HCEC 1CT (cell line): Measurements from ENCODE around the gene PPP1R9A.
A peak's percentile ranks its signal among the peaks of the same experiment; 100 is the strongest.

Source experiments
- DNase-seq: peaks from one replicate; pipeline ENCODE4 v3.0.0-alpha.2; 2017

The PPP1R9A gene

DNA sequence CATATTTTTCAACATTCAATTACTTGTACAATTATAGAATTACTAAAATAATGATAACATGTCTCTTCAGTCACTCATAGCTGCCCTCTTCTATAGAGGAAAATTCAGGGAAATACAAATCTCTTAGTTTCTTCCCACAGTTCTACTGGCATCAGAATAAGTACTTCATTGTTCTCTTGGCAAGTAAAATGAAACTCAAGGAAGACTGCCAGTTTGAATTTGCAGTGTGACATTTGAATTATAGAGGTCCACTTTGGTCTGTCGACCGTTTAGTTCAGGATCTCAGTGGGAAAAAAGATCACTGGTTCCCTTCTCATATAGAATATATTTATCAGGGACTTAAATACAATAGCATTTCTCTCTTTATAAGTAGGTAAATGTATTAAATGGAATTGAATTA lies 302.4 kb downstream of the PPP1R9A start:
- DNase-seq, result no peak

- no peak for DNase-seq
Measured at GRCh38 chr7:95213148-95213547, 305.8 kb downstream of the PPP1R9A start.

GRCh38 chr7:95213809-95214492 lies 306.6 kb downstream of the PPP1R9A start:
- no peak for DNase-seq

DNA sequence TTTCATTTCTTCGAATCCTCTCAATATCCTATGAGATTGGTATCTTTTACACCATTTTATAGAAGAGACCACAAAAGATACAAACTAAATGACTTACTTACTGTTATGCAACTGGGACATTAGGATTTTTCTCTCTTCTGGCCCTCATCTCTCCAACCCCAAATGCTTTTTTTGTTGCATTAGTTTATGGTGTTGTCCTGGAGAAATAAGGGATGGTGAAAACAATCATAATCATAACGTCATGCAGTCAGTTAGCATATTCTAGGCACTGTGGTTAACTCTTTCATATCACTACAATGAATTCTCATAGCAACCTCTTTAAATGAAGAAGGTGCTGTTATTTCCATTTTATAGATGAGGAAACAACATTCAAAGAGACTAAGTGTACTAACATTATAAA lies 312.3 kb downstream of the PPP1R9A start:
- DNase-seq, result no peak

DNA sequence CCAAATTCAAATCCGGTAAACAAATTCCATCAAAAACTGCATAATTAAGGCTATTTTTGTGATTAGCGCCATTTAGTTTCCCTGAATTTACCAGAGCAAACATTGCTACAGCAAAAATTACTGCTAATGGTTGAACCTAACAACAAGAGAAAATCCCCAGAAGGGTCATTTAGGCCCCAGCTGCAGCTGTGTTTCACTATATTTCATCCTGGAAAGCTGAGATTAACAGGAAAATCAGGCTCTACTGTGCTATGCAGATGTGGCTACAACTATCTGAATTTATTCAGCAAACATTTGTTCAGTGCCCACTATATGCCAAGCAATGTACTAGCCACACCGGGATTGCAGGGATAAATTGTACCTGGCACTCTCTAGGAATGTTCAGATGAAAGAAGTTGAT lies 312.9 kb downstream of the PPP1R9A start:
- DNase-seq, result no peak

DNA sequence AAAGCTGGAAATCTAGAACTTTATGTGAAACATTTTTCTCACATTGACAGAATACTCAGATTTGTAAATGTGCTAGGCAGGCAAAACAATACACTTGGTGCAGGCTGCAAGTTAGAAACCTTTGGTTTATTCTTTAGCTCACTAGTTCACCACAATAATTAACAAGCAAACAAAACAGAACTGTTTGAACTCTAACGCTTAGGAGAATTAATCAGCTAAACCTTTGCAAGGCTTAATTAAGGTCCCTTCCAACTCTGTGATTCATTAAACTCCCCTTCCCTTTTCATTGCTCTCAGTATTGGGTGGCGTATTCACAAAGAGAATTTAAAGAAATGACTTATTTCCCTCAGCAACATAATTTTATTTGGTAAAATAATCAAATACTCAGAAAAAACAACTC lies 317.9 kb downstream of the PPP1R9A start:
- DNase-seq, result no peak

DNA sequence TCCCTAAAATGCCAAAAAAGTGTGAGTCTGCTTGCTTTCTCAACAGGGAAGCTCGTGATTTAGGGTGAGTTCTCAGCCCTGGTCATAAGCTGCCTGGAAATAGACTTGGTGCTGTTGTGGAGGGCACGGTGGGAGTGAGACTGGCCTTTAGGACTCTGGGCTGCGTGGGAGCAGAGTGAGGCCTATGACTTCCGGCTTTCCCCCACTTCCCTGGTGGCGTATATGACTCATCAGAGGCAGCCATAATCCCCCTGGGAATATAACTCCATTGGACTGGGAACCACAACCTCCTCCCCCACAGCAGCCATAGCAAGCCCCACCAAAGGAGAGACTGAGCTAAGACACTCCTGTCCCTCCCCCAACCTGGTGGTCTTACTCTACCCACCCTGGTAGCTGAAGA lies 321.9 kb downstream of the PPP1R9A start:
- no peak for DNase-seq

DNA sequence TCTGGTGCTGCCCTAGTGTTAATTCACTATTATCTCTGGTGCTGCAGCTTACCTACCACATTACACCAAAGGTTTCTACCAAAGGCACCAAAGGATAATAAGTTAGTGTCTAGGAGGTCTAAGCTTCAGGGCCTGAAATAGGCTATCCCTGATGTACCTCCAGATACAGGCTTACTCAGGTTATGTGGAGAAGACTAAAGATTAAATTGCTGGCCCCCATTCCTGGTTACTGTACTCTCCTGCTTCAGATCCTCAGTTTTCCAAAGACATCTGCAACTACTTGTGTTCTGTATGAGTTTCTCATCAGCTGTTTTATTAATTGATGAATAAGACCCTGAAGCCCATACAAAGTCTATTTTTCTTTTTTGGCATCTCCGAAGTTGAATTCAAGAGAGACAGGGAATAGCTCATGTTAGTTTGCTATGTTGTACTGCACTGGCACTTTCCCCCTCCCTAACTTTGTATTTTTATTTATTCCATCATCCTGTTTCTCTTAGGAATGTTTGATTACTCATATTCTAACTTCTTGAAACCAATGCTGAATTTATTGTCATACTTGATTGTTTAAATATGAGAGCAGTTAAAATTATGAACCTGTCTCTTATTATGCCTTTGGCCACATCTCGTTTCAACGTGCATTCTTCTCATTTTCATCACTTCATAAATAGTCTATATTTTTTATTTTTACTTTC lies 331.0 kb downstream of the PPP1R9A start:
- no peak for DNase-seq

DNA sequence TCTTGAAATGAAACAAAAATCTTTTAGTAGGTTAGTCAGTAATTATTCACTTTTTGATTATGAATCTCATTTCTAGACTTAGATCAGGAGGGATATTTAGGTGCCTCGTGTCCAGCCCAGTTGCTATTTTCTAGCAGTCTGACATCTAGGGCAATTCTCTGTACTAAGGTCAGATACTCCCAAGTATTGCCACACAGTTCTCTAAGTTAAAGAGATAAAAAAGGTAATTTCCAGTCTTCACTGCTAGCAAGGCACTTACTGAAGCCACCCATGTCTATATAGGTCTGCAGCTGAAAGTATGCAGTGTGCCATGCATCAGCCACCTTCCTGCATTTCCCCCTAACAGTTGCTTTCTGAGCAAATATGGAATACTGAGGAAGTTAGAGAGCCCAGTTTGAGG lies 333.5 kb downstream of the PPP1R9A start:
- DNase-seq, result no peak

DNA sequence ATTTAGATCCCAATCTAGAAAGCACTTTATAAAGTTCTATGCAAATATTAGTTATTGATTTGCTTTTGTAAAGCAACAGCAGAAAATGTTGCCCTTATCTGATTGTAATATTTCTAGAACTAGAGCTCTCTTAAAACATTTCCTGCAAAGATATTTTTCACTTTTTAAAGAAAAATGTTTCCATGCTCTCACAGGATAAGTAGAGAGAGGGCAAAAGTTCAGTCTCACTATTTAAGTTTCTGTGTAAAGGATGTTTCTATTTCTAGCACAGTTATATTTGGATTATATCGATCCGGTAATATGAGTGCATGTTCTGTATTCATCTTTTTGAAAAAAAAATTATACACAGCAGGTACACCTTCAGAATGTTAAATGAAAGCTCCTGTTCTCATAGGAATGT lies 334.9 kb downstream of the PPP1R9A start:
- DNase-seq, result no peak

DNA sequence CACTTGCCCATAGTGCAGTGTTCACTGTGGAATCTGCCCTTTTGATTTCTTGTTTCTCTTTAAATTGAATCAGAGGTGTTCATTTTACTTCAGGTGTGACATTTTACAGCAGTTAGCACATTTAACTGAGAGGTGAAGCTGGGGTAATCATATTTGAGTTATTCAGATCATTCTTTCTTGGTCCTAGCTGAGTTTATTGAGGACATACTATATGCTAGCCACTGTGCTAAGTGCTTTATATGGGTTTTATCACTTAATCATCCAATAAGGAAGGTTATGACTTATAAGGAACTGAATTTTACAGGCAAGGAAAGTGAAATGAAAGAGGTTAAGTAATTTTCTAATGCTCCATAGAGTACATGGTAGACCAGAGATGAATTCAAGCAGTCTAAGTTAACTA lies 337.2 kb downstream of the PPP1R9A start:
- DNase-seq, result no peak

DNA sequence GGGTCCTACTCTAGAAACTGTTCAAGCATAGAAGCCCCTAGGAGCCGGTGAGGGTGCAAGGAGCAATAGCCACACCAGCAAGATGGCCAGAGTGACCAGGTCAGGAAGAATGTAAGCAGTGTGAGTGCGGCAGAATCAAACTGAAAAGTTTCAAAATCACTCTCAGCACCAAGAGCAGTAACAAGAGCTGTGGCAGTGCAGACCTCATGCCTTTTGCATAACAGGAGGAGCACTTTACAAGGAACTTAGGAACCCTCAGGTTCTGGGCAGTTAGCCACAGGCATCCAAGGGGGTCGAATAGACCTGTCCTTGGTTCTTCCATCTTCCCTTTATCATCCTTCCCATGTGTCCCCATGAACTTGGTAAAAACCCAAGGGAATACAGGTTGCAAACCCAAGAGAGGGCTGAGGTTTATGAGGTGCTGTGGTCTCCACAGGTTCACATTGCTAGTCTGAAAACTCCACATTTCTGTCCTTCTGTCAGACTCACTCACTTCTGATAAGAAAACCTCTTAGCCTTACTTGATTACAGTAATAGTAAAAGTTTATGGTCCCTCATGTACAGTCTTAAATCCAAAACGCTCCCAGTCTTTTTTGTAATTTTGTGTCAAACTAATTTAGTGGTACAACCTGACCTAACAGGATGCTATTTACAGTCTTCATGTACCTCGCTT lies 338.6 kb downstream of the PPP1R9A start:
- DNase-seq, result no peak

DNA sequence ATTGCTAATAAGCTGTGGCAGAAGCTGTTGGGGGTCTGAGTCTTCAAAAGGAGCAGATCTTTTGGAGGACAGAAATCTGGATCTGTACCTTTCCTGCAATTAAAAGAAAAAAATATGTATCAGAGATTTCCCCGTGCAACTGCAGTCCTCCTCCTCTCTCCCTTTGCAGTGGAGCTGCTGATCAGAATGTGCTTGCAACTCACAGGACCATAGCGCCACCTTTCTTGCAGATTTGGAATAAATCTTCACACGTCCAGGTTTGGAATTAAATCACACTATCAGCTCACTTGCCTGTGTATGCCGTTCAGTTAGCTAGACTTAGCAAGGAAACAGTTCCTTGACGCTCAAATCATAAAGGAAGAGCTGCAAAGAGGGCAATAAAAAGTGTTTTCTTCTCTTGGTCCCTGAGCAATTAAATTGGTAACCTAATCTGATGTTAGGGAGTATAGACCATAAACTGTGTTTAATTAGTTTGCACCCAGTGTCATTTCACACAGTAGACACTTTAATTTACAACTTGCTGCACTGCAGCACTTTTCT lies 339.5 kb downstream of the PPP1R9A start:
- DNase-seq, result peak; percentile 50

- DNase-seq, result no peak
Measured at GRCh38 chr7:95250571-95250970, 343.2 kb downstream of the PPP1R9A start.

GRCh38 chr7:95251966-95252365 lies 344.6 kb downstream of the PPP1R9A start:
- no peak for DNase-seq

DNA sequence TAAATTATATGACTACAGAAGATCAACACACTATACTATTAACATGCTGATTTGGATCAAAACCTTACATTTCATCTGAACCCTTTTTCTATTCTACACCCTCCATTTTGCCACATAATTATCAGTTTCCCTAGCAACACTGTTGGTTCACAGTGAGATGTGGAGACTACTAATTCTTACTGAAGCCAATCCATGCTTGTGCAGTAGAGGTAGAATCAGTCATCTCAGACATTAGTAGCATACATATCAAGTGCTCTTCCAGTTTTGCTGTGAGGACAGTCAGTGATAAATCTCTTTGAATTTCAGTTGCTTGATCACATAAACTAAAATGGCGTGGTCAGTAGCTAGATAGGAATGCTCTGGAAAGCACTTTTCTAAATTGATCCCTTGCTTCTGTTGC lies 346.6 kb downstream of the PPP1R9A start:
- no peak for DNase-seq

GRCh38 chr7:95255691-95256090 lies 348.3 kb downstream of the PPP1R9A start:
- no peak for DNase-seq

- no peak for DNase-seq
Measured at GRCh38 chr7:95261895-95262415, 354.6 kb downstream of the PPP1R9A start.

GRCh38 chr7:95262875-95263274 lies 355.5 kb downstream of the PPP1R9A start:
- no peak for DNase-seq

DNA sequence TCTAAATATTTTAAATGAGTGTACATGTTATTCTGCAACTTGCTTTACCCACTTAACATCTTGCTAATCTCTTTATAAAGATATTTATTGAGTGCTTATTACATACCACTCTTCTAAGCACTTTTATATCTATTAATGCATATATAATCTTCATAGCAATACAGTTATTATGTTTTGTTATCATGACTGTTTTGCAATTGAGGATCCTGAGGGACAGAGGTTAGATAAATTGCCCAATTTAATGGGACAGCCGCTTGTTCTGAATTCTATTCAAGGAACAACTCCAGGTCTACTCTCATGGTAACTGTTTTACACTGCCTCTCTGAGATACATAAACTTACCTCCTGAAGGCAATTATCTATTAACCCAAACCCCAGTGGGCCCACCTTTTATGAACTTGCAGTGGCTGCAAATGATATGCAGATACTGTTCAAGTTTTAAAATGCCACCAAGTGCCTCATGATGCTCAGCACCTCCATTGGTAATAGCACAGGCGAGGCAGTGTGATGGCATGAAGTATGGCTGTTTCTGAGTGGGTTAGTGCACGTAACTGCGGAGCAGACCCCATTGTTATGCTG lies 356.5 kb downstream of the PPP1R9A start:
- DNase-seq, result no peak

GRCh38 chr7:95264363-95264891 lies 357.0 kb downstream of the PPP1R9A start:
- peak; percentile 56 for DNase-seq

- no peak for DNase-seq
Measured at GRCh38 chr7:95265634-95266033, 358.2 kb downstream of the PPP1R9A start.

GRCh38 chr7:95267754-95268153 lies 360.4 kb downstream of the PPP1R9A start:
- DNase-seq, result no peak
